Stimulated activated CD4-positive, alpha-beta T cell treated with anti-CD3 and anti-CD28 coated beads, Interleukin-12 subunit alpha, Interleukin-12 subunit beta, amount 100 ng/mL, for 24 hours (primary cell): ENCODE measurements around the gene HOMER1.

ENCODE experiments used
- DNase-seq, 2 experiments: peaks; one replicate each; pipeline ENCODE4 v3.0.0-alpha.2; 2020; ENCODE audit warnings: low read depth in 2 of 2

The HOMER1 gene

DNA sequence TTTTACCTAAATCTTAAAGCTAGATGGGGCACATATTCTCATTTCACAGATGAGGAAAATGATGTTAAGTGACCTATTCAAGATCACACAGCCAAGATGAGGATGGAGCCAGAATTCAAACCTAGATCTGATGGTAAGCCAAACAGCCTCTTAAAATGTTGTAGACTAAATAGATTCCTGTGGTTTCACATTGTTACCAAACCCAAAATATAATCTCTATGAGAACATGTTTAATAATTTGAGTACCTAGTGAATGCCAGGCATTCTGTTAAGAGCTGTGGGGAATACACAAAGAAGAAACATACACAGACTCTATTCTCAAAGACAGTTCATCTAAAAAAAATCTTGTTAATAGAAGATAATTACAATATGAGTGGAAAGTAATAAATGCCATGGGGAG lies 25.2 kb downstream of the HOMER1 start:
- DNase-seq = no peak

DNA sequence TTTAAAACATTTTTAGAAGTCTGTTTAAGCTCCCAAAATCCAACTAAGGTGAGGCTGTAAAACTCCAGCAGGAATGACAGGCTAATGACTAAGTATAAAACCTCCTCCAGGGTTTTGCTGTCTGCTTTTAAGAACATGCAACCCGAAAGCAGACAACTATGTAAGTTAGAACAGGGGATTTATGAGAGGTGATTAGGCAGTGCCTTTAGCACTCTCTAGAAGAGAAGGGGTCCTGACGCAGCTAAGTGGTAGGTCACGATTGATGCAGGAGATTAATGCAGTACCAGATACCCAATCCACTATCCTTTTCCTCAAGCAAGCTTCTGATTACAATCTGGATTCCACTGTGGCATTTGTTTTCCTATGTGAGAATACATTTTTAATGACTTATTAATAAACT lies 25.9 kb downstream of the HOMER1 start:
- no peak for DNase-seq

DNA sequence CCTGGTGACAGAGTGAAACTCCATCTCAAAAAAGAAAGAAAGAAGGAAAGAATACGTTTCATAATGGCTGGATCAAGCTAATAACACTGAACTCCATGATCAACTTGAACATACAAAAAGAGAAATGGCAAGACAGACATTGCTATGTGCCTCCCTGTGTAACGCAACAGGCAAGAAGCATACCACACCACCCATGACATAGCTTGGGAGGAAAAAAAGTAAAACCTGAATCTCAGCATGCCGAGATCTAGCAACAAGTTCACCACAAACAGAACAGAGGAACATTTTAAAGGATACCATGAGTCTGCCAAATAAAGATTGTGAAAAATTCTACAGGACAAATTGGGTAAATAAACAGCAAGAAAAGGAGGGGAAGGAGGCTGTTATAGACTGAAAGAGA lies 26.7 kb downstream of the HOMER1 start:
- no peak for DNase-seq

DNA sequence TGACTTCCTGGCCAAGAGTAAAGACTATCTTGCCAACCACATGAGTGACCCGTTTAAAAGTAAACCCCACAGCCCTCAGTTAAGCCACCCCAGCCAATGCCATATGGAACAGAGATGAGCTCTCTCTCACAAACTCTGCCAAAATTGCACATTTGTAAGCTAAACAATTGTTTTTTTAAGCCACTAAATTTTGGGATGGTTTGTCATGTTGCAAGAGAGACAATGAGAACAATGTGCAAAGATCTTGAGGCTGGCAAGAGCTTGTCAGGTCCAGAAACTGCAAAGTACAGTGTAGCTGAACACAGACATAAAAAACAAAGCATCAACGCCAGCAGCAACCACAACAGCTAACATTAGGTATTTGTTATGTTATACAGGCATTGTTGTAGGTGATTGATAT lies 27.8 kb downstream of the HOMER1 start:
- DNase-seq = no peak

DNA sequence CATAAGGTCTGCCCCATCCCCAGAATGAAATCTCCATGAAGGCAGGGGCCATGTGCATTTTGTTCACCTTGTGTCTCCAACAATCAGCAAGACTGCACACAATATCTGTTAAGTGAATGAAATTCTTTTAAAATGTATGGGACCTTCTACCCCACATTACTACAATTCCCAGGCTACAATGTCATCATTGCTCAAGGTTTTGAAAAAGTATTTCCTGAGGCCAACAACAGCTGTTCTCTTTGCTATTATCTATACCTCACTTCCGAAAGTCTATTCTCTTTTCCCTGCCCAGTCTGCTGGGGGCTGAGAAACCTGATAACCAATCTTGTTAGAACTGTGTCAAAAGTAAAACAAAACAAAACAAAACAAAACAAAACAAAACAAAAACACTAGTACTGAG lies 29.2 kb downstream of the HOMER1 start:
- DNase-seq = no peak

DNA sequence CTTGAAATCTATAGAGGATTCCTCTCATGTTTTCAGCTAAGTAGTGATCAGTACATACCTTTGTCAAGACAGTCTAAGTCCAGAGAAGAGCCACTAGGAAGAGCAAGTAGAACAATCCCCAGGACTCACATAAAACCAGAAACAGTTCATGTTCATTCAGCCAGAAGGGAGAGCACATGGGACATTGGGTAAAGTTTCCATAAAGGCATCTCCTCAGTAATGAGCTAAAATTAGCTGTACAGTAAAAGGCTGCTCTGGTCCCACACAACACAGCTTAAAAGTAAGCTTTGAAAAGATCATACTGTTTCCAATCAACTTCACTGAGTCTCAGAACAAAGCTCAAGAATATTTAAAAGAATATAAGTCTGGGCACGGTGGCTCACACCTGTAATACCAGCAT lies 32.4 kb downstream of the HOMER1 start:
- DNase-seq = no peak

DNA sequence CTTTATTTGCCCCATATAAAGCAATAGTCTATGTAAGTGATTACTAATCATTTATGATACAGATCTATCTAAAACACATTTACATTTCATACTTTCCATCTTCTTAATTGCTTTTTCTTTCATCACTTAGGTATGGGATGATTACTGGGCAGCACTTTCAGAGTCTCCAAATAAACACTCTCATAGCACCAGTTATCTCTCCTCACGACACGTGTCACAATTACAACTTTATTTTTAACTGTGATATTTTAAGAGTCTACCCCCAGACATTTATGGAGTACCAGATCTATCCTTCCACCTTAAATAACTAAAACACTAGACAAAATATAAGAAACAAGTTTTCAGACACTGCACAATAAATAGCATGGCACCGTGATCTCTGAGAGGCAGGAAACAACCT lies 32.9 kb downstream of the HOMER1 start:
- DNase-seq = no peak

DNA sequence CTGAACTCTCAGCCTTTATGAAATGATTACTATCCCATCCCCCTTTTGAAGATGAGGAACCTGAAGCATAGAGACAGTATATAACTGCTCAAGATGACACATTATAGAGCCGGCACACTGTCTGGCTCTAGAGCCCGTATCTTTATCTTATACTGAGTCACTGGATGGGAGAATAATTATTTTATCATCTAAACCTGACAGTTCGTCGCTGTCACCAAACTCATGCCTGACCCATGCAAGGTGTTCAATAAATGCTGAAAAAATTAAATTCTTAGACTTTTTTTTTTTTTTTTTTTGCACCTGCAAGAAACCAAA lies 38.8 kb downstream of the HOMER1 start:
- DNase-seq = no peak

DNA sequence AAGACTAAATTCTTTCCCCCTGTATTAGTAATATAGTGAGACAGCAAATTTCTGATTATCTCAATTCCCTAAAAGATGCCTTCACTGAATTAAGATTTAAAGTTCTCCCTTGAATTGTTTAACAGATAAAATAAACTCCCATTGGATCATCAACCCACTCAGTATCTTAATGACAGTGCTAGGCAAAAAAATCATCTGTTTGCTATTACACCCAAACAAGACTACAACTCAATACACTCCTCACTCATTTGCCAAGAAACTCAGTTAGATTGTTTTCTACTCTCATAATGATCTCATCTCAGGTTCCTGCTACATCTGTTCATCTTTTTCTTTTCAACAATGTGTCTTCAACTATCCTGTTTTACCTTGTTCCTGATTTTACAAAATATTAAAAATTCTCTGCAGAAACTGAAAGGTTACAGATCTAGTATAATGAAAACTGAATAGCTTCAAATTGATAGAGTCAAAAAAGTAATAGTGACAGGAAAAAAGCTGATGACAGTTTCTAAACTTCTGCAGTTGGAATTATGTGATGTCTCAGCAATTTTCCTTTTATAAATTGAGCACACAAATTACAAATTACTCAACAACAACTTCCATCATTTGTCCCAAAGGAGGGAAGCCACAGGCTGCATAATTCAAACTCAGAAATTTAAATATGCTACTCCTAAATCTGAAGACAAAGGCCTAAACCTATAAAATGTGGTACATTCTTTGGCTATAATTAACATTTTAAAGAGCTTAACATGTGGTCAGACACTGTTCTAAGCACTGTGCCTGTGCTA lies 39.4 kb downstream of the HOMER1 start:
- DNase-seq = no peak

DNA sequence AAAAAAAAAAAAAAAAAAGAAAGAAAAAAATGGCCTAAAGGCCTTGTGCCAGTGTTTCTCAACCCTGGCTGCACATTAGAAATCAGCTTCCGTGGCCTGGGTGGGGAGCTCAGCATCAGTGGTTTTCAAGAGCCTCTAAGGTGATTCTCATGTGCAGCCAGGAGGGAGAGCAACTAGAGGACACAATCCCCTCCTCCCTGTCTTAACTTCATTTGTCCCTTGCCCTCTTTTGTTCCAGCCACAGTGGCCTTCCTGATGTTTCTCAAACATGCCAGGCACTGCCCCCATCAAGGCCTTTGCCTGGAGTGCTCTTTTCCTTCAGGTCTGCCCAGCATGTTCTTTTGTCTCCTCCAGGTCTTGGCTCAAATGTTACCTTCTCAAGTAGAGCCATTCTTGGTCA lies 42.4 kb downstream of the HOMER1 start:
- no peak for DNase-seq

DNA sequence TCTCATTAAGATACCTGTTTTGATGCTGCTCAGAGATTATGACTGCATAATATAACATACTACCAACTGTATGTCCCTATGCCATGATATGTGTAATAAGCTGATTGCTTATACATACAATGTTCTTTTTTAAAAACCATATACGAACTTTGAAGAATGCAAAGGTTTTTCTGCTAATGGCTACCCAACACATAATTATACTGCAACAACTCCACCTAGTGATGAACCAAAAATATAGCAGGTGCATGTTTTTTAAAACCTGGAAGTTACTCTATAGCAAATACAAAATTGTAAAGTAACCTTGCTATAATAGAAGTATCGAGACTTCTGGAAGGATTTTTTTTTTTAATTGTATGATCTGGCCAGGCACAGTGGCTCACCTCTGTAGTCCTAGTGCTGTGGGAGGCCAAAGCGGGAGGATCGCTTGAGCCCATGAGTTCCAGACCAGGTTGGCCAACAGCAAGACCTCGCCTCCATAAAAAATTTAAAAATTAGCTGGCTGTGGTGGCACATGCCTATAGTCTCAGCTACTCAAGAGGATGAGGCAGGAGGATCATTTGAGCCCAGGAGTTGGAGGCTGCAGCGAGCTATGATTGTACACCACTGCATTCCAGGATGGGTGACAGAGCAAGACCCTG lies 49.1 kb downstream of the HOMER1 start:
- DNase-seq = no peak

DNA sequence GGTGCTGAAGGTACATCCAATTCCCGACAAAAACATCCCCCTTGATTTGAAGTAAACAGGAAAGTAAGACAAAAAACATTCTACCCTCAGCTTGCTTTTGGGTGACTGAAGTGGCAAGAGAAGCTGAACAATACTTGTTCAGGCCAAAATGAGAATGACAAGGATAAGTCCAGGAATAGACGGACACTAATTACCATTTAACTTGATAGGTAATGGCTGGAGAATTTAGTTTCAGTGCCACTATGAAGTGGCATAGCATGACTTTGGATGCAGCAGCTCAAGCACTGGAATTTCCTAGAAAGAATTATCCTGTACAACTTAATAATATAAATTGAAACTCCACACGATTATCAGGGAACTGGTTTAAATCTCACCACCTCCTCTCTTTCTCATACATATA lies 49.7 kb downstream of the HOMER1 start:
- DNase-seq = no peak

DNA sequence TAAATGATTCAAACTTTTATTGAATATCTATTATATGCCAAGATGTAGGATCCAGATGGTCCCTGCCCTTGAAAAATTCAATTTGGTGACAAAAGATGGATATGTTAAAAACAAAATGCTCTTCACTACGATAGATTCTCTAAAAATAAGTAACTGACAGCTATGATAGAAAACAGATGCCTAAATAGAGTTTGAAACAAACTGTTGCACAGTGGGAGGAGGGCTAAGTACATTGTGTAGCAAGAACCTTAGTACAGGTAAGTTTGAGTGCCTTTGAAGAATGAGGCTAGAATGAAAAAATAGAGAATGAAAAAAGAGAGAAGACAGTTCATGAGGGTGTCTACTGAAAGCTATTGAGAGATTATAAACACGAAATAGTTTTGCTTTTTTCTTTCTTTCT lies 54.3 kb downstream of the HOMER1 start:
- DNase-seq = no peak

DNA sequence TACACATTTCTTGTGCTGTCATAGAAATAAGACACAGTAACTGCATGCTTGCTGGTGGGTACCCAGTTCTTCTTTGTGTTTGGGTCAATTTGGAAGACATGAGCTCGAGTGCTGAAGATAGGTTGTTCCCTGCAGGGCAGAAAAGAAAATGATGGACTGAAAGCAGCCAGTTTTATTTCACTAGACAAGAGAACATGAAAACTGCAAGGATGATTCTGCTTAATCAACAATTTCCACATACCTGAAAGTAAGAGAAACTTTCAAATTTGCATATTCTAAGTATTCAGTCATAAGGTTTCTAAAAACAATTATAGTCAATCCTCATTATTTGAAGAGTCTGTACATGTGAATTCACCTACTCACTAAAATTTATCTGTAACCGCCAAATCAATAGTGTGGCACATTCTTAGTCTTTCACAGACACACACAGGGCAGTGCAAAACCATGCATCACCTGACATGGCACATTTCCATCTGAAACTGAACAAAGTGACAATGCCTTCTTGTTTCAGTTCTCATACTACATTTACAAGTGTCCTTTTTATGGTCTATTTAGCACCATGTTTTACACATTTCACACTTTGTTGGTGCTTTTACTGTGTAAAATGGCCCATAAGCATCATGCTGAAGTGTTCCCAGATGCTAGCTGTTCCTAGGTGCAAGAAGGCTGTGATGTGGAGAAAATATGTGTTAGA lies 56.9 kb downstream of the HOMER1 start:
- DNase-seq = no peak

DNA sequence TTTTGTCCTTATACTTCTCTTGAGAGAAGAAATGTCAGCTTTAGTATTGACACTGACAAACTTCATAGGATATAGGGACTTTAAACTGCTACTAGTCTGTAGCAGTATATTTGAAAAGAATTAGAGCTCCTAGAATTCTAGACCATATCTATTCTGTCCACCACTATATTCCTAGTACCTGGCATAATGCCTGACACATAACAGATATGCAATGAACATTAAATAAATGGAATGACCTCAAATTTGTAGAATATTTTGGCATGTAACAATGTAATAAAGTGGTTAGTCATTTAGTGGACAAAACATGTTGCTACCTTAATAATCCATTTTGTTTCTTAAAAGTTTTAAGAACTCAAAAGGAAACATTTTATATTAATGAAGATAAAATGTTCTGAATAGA lies 57.5 kb downstream of the HOMER1 start:
- no peak for DNase-seq

DNA sequence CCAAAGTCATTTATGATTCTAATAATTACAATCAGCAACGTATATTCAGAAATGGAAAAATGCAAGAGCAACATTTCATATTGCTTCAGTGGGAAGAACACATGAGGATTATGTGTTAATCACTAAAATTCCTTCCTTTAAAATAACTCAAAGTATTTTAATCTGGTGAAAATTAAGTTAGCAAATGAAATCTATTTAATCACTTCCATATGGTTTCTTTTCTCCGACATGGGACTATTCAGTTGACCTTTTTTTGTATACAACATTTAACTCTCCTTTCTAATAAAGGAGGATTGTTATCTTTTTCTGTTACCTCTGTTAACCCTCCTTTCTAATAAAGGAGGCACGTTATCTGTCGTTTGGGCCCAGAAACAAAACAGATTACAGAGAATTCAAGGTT lies 59.9 kb downstream of the HOMER1 start:
- DNase-seq = no peak

DNA sequence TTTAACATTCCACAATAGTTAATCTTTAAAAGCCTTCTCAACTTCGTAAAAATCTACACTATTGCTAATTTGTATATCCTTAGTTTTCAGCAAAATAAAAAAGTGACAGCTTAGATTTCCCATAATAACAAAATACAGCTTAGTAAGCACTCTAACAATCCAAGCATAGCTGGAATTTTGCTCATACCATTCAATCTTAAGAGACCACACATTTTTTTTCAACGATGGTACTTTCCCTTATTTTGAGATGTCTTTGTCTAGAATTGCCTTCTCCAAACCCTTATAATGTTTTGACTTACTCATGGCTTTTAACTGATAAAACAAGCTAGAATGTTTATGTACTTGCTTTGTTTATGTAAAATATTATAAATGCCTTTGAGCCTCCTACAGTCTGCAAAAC lies 65.6 kb downstream of the HOMER1 start:
- no peak for DNase-seq

DNA sequence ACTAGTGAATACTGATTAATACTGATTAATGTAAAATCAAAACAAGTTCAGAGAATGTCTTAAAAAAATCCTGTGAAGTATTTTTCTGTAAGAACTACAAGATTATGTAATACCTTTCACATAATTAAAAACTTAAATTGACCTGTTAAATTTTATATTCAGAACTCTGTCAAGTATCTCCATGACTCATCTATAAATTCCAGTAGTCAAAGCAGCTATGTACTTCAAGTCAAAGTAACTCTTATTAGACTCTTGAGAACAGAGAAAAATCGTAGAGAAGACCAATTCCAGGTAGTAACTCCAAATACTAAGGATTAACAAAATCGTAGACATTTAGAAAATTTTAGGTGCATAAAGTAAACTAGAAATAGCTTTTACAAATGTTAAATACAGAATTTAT lies 77.1 kb downstream of the HOMER1 start:
- no peak for DNase-seq

DNA sequence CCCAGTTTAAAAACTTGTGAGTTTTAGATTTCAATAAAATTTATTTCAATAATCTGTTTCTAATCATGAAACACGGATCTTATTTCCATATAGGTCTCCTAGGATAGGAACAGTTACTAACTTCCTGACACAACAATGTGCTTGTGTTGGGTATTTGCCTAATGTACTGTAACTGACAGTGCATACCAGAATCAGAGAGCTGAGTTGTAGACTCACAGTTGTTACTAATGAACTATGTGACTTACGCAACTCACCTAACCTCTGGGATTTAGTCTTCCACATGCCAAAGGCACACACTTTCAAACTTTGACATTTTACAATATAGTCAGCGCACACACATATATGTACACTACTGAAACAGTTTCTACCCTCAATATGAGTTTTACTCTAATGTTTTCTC lies 77.7 kb downstream of the HOMER1 start:
- no peak for DNase-seq

DNA sequence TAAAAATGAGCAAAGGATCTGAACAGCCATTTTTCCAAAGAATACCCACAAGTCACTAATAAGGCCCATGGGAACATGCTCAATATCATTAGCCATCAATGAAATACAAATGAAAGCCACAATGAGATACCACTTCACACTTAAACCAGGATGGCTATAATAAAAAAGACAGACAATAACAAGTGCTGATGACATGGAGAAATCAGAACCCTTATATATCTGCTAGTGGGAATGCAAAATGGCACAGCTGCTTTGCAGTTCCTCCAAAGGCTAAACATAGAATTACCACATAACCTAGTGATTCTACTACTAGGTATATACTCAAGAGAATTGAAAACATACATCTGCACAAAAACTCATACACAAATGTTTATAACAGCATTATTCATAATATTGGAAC lies 83.7 kb downstream of the HOMER1 start:
- DNase-seq = no peak

DNA sequence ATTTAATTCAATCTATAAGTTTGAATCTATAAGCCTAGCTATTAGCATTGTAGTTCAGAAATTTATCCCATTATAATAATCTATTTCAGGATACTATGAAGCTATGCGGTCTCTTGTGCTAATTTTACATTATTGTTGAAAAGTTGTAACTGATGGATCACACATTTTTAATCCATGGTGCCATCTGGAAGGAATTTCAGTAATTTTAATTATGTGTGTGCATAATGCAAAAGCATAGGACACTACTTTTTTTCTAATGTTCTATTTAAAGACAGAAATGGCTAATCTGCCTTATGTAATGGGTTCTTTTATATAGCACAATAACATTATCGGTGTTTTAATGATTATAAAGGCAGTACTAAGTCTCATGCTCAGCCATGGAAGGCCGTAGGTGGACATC lies 90.6 kb downstream of the HOMER1 start:
- no peak for DNase-seq

DNA sequence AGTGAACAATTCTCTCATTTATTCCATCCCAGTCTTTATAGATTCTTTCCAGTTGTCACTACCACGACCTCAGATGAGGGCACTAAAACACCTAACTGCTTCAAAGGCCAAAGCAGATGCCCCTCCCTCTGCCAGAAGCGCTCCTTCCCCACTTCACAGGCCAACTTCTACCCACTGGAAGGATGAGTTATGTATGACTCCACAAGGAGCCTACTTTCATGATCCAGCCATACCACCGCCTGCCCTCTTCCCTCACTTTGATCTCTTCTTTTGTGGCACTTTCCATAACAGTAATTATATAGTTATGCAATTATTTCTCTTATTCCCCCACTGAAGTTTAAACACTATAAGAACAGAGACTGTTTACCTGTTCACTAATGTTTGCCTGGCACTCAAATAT lies 93.7 kb downstream of the HOMER1 start:
- no peak for DNase-seq

DNA sequence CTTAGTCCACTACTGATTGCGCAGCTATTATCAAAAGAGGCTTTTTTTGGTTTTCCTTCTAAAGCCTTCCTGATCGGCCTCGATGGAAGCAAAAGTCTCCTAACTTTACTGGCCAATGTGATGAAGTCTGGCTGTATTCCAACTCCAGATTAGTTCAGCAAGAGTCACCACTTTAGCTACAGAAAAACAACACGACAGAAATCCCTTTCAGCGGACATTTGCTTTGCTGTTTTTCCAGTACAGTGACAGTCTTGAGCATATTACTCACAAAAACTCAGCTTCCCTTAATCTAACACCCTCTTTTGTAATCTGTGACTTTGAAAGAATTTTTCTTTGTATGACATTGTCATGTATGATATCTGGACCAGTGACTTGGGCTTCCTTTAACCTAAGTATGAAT lies 95.7 kb downstream of the HOMER1 start:
- DNase-seq = no peak
